SKM-1 (cell line): ENCODE data around the gene YIPF6.
"Not testable (repeated sequence)": the region's sequence is repeated elsewhere in the genome, so short reads cannot be mapped to it uniquely, and the experiment has no call there.

Source experiments
- DNase-seq: peaks from one replicate; lab custom pipeline; 2025; ENCODE audit not compliant: unreplicated experiment; lab: John Stamatoyannopoulos, UW

YIPF6 gene

GRCh38 chrX:68498508-68499379 is at the start of gene YIPF6:
Gene YIPF6 (plus strand): TSS chrX:68499051. CDS start chrX:68499067, 16 bp downstream.
- peak; percentile 7 for DNase-seq

GRCh38 chrX:68451720-68452119 is 47.1 kb upstream of the YIPF6 start:
- no peak for DNase-seq

- no peak for DNase-seq
These were observed 44.2 kb upstream of the YIPF6 start for GRCh38 chrX:68454476-68455150.

GRCh38 chrX:68455151-68455510 is 43.7 kb upstream of the YIPF6 start:
- DNase-seq = no peak

GRCh38 chrX:68461093-68461492 is 37.8 kb upstream of the YIPF6 start:
- no peak for DNase-seq

- no peak for DNase-seq
These were observed 37.3 kb upstream of the YIPF6 start for GRCh38 chrX:68461576-68461975.

GRCh38 chrX:68462197-68462596 is 36.7 kb upstream of the YIPF6 start:
- no peak for DNase-seq

GRCh38 chrX:68462653-68463052 is 36.2 kb upstream of the YIPF6 start:
- DNase-seq = no peak

- DNase-seq = no peak
These were observed 35.0 kb upstream of the YIPF6 start for GRCh38 chrX:68463880-68464279.

- no peak for DNase-seq
These were observed 34.1 kb upstream of the YIPF6 start for GRCh38 chrX:68464796-68465195.

- no peak for DNase-seq
These were observed 17.9 kb upstream of the YIPF6 start for GRCh38 chrX:68480969-68481368.

GRCh38 chrX:68486198-68486597 is 12.7 kb upstream of the YIPF6 start:
- not testable (repeated sequence) for DNase-seq

- DNase-seq = no peak
These were observed 11.6 kb upstream of the YIPF6 start for GRCh38 chrX:68487254-68487653.

- no peak for DNase-seq
These were observed 10.9 kb upstream of the YIPF6 start for GRCh38 chrX:68487924-68488323.

GRCh38 chrX:68488657-68489056 is 10.2 kb upstream of the YIPF6 start:
- no peak for DNase-seq

GRCh38 chrX:68490644-68491043 is 8.2 kb upstream of the YIPF6 start:
- no peak for DNase-seq

- DNase-seq = no peak
These were observed 6.3 kb upstream of the YIPF6 start for GRCh38 chrX:68492583-68492982.

- DNase-seq = not testable (repeated sequence)
These were observed 5.1 kb upstream of the YIPF6 start for GRCh38 chrX:68493776-68494175.

GRCh38 chrX:68498044-68498507 is 775 bp upstream of the YIPF6 start:
- DNase-seq = no peak

GRCh38 chrX:68499543-68500504 is 973 bp downstream of the YIPF6 start:
- DNase-seq = no peak
